GM23338 (cell line): ENCODE data around the gene BAIAP2. TPM values are rescaled to one million over a fixed set of nuclear protein-coding genes. Genes with fewer than 3 reads are reported as not detected.
A peak's percentile ranks its signal among the peaks of the same experiment; 100 is the strongest.

Source experiments
- ATAC-seq: fragments of 200-7000 bp; cut with Tn5 transposase; 3 replicates; pipeline ENCODE4 v1.9.1; 2020
- DNase-seq: peaks from one replicate; pipeline ENCODE4 v3.0.0-alpha.2; 2015; ENCODE audit warnings: low spot score
- H2AFZ ChIP-seq: fragments of 200-600 bp; sonication (generic); 2 replicates; pipeline ENCODE4 v1.8.0; 2016; ENCODE audit warnings: antibody characterized with exemption, mild to moderate bottlenecking, moderate library complexity
- H3F3A ChIP-seq: fragments of 200-600 bp; sonication (generic); replicated peaks from 2 replicates; pipeline ENCODE4 v1.8.0; 2017; ENCODE audit warnings: antibody characterized with exemption, mixed run types, low read depth
- H3K27ac ChIP-seq: fragments of 200-600 bp; sonication (generic); 2 replicates; pipeline ENCODE4 v1.6.1; 2016; ENCODE audit warnings: low read depth
- H3K27me3 ChIP-seq: fragments of 200-600 bp; sonication (generic); 2 replicates; pipeline ENCODE4 v1.8.0; 2016; ENCODE audit warnings: mild to moderate bottlenecking, mixed run types, moderate library complexity; ENCODE audit not compliant: insufficient read depth
- H3K36me3 ChIP-seq: fragments of 200-600 bp; sonication (generic); 2 replicates; pipeline ENCODE4 v1.8.0; 2016; ENCODE audit warnings: mild to moderate bottlenecking; ENCODE audit not compliant: insufficient read depth
- H3K4me1 ChIP-seq: fragments of 200-600 bp; sonication (generic); 2 replicates; pipeline ENCODE4 v1.8.0; 2016; ENCODE audit warnings: mild to moderate bottlenecking, moderate library complexity; ENCODE audit not compliant: insufficient read depth
- H3K4me2 ChIP-seq: fragments of 200-600 bp; sonication (generic); 2 replicates; pipeline ENCODE4 v1.7.1; 2017; ENCODE audit warnings: mixed run types
- H3K4me3 ChIP-seq: fragments of 200-600 bp; sonication (generic); 2 replicates; pipeline ENCODE4 v1.6.1; 2016; ENCODE audit warnings: mixed run types
- H3K79me2 ChIP-seq: fragments of 200-600 bp; sonication (generic); replicated peaks from 2 replicates; pipeline ENCODE4 v1.8.0; 2017; ENCODE audit warnings: mild to moderate bottlenecking; ENCODE audit not compliant: insufficient read depth
- H3K9me2 ChIP-seq: fragments of 200-600 bp; sonication (generic); 2 replicates; pipeline ENCODE4 v1.8.0; 2017; ENCODE audit not compliant: insufficient read depth
- H4K20me1 ChIP-seq: fragments of 200-600 bp; sonication (generic); replicated peaks from 2 replicates; pipeline ENCODE4 v1.8.0; 2017; ENCODE audit warnings: mild to moderate bottlenecking; ENCODE audit not compliant: insufficient read depth
- H3K27ac Mint-ChIP-seq: 2 replicates; pipeline ENCODE4 v1.8.0; 2020; ENCODE audit warnings: inconsistent platforms, mild to moderate bottlenecking, moderate library complexity, mixed read lengths
- H3K27me3 Mint-ChIP-seq: 3 replicates; pipeline ENCODE4 v1.8.0; 2022; ENCODE audit warnings: low read depth, mild to moderate bottlenecking, moderate library complexity, mixed read lengths, inconsistent platforms; ENCODE audit not compliant: insufficient read depth, poor library complexity
- H3K36me3 Mint-ChIP-seq: 3 replicates; pipeline ENCODE4 v1.8.0; 2021; ENCODE audit warnings: low read depth, mild to moderate bottlenecking, inconsistent platforms, moderate library complexity, mixed read lengths
- H3K4me1 Mint-ChIP-seq: 3 replicates; pipeline ENCODE4 v1.8.0; 2020; ENCODE audit warnings: mild to moderate bottlenecking, inconsistent platforms, mixed read lengths
- H3K4me3 Mint-ChIP-seq: 3 replicates; pipeline ENCODE4 v1.8.0; 2021; ENCODE audit warnings: moderate library complexity, mild to moderate bottlenecking, inconsistent platforms, mixed read lengths
- H3K9me3 Mint-ChIP-seq: 3 replicates; pipeline ENCODE4 v1.8.0; 2020; ENCODE audit warnings: moderate library complexity, mild to moderate bottlenecking, inconsistent platforms, mixed read lengths
- CREB1 ChIP-seq: fragments of 250-450 bp; sonication (Bioruptor Pico); IDR thresholded peaks from 2 replicates; pipeline ENCODE4 v1.5.0; 2020; ENCODE audit warnings: low read depth, mild to moderate bottlenecking, moderate library complexity
- JUNB ChIP-seq: IDR thresholded peaks from one replicate; pipeline ENCODE4 v1.6.1; 2016; ENCODE audit warnings: antibody characterized with exemption; ENCODE audit not compliant: unreplicated experiment
- NANOG ChIP-seq: IDR thresholded peaks from 2 replicates; pipeline ENCODE4 v1.6.1; 2016; ENCODE audit warnings: antibody characterized with exemption, borderline replicate concordance
- POLR2AphosphoS5 ChIP-seq: IDR thresholded peaks from 2 replicates; pipeline ENCODE4 v1.6.1; 2016; ENCODE audit warnings: antibody characterized with exemption, low read depth
- STAT1 ChIP-seq: IDR thresholded peaks from one replicate; pipeline ENCODE4 v1.6.1; 2016; ENCODE audit warnings: antibody characterized with exemption; ENCODE audit not compliant: unreplicated experiment
- ZNF114 ChIP-seq: fragments of 250-450 bp; sonication (Bioruptor Pico); IDR thresholded peaks from 2 replicates; pipeline ENCODE4 v1.5.0; 2020; ENCODE audit warnings: mild to moderate bottlenecking, moderate library complexity
- polyA plus RNA-seq: library from polyadenylated mRNA; unstranded; fragments of >200 nt; fragmentation: Nextera tagmentation; extraction: Ambion mirVana; gene quantifications from 2 replicates; pipeline ENCODE4 v1.2.1, GENCODE V29; 2016
- total RNA-seq: library from RNA; depleted of rRNA; stranded (reverse); fragments of >200 nt; shearing (Covaris generic); gene quantifications from 2 replicates; pipeline ENCODE4 v1.2.3, GENCODE V29; 2014
- TF ChIP-seq, protein P1 (sequence below), 2 experiments: fragments of 200-600 bp in 1 of 2; sonication (generic) in 1 of 2; conservative IDR thresholded peaks; 2 replicates each; pipeline versions ENCODE4 v1.5.1 to v1.6.1; 2016 to 2017; ENCODE audit warnings: antibody characterized with exemption in 2 of 2, low read depth in 2 of 2, mild to moderate bottlenecking in 2 of 2, moderate library complexity in 1 of 2
- TF ChIP-seq, protein P2 (sequence below): IDR thresholded peaks from one replicate; pipeline ENCODE4 v1.6.1; 2018; ENCODE audit warnings: antibody characterized with exemption; ENCODE audit not compliant: unreplicated experiment
- TF ChIP-seq, protein P3 (sequence below): IDR thresholded peaks from 2 replicates; pipeline ENCODE4 v1.6.1; 2016; ENCODE audit warnings: antibody characterized with exemption

BAIAP2 gene
- total and polyA plus RNA-seq, 2 experiments from 2014 or later, result 21.7 to 22.7 TPM

DNA sequence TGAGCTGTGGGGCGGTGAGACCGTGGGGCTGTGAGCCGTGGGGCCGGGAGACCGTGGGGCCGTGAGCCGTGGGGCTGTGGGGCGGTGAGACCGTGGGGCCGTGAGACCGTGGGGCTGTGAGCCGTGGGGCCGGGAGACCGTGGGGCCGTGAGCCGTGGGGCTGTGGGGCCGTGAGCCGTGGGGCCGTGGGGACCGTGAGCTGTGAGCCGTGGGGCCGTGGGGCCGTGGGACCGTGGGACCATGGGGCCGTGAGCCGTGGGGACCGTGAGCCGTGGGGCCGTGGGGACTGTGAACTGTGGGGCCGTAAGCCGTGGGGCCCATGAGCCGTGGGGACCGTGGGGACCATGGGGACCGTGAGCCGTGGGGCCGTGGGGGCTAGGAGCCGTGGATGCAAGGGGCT lies 105.7 kb downstream of the BAIAP2 start:
- Mint-ChIP-seq H3K4me1 (no peaks in the 10 kb centered on the region), H3K9me3 (peaks cover 18% of the 10 kb centered on the region), H3K36me3 (no peaks in the 10 kb centered on the region; the same call in 2 of the 3 replicates), H3K4me3 (no peak overlapping the region), H3K27ac (no peak overlapping the region), H3K27me3 (peaks cover 25% of the 10 kb centered on the region)
- Histone ChIP-seq H3K27ac (no peak overlapping the region), H3K4me3 (no peak overlapping the region), H3F3A (peaks cover 16% of the 10 kb centered on the region), H4K20me1 (no peaks in the 10 kb centered on the region), H3K79me2 (no peaks in the 10 kb centered on the region), H3K4me1 (no peaks in the 10 kb centered on the region), H3K36me3 (no peaks in the 10 kb centered on the region), H2AFZ (no peak overlapping the region), H3K4me2 (no peak overlapping the region), H3K9me2 (no peaks in the 10 kb centered on the region), H3K27me3 (no peaks in the 10 kb centered on the region)
- ATAC-seq, result no peak
- DNase-seq, result no peak
- no peak for TF ChIP-seq JUNB

DNA sequence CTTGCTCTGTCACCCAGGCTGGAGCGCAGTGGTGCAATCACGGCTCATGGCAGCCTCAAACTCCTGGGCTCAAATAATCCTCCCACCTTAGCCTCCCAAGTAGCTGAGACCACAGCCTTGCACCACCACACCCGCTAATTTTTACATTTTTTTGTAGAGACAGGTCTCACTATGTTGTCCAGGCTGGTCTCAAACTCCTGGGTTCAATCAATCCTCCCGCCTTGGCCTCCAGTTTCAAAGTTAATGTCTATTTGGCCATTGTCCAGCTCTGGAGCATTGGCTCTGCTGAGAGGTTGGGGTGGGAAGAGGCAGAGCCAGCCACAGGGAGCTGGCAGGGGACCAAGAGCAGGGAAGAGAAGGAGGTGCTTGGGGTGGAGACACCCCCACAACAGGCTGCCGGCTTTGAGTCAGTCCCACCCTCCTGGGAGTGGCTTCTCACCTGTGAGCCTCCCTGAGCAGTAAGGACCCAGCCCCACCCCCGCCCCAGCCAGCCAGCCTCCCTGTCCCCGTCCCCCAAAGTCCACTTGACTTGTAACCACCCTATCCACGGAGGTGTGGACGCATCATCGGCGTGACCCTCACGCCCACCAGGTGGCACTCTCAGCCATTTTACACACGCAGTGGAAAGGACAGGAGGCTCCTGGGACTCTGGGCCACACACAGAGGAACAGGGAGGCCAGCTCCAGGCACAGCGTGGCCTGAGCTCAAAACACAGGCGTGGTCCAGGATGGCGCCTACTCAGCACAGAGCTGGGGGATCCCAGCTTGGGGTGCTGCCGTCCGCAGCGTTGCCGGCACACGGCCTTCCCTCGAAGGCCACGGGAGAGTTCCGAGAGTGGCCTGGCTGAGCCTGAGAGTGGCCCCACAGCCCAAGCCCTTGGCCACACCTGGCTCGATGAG lies 107.6 kb downstream of the BAIAP2 start:
- Histone ChIP-seq H2AFZ (peak overlapping the region; percentile 52; the same call in 1 of the 2 replicates), H3K4me2 (no peak overlapping the region), H3K27me3 (no peaks in the 10 kb centered on the region), H3K36me3 (no peaks in the 10 kb centered on the region), H3K27ac (no peak overlapping the region), H3K4me1 (no peaks in the 10 kb centered on the region), H4K20me1 (no peaks in the 10 kb centered on the region), H3K79me2 (no peaks in the 10 kb centered on the region), H3K4me3 (no peak overlapping the region), H3K9me2 (no peaks in the 10 kb centered on the region), H3F3A (peaks cover 14% of the 10 kb centered on the region)
- no peak overlapping the region for H3K4me3 Mint-ChIP-seq
- H3K36me3 Mint-ChIP-seq, result no peaks in the 10 kb centered on the region; the same call in 2 of the 3 replicates
- H3K27ac Mint-ChIP-seq, result no peak overlapping the region
- H3K4me1 Mint-ChIP-seq, result no peaks in the 10 kb centered on the region
- peaks cover 19% of the 10 kb centered on the region for H3K9me3 Mint-ChIP-seq
- H3K27me3 Mint-ChIP-seq, result peaks cover 29% of the 10 kb centered on the region
- no peak for TF ChIP-seq JUNB
- TF ChIP-seq, protein P1, sequence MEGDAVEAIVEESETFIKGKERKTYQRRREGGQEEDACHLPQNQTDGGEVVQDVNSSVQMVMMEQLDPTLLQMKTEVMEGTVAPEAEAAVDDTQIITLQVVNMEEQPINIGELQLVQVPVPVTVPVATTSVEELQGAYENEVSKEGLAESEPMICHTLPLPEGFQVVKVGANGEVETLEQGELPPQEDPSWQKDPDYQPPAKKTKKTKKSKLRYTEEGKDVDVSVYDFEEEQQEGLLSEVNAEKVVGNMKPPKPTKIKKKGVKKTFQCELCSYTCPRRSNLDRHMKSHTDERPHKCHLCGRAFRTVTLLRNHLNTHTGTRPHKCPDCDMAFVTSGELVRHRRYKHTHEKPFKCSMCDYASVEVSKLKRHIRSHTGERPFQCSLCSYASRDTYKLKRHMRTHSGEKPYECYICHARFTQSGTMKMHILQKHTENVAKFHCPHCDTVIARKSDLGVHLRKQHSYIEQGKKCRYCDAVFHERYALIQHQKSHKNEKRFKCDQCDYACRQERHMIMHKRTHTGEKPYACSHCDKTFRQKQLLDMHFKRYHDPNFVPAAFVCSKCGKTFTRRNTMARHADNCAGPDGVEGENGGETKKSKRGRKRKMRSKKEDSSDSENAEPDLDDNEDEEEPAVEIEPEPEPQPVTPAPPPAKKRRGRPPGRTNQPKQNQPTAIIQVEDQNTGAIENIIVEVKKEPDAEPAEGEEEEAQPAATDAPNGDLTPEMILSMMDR (conservative IDR thresholded peaks at IDR 0.05; ENCODE audit: low read depth in 2 of 2), result peak; percentile 58 to 84
- ATAC-seq (peak; percentile 87), DNase-seq (peak; percentile 86)

DNA sequence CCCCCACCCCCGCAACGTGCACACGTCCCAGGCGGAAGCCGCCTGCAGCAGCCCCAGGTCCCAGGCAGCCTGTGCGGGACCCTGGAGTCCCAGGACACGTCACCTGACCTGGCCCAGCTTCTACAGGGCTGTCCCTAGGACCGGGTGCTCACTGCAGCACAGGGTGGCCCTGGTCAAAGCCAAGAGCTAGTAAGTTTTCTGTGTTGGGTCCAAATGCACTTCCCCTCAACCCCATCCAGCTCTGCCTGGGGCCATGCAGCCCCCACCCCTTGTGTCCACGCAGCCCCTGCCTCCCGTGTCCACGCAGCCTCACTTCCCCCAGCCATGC lies 108.2 kb downstream of the BAIAP2 start:
- Histone ChIP-seq H3K27ac (no peak overlapping the region), H3K79me2 (no peaks in the 10 kb centered on the region), H3F3A (peaks cover 8% of the 10 kb centered on the region), H3K4me3 (no peak overlapping the region), H3K27me3 (no peaks in the 10 kb centered on the region), H3K9me2 (no peaks in the 10 kb centered on the region), H2AFZ (peak overlapping the region; percentile 52; the same call in 1 of the 2 replicates), H4K20me1 (no peaks in the 10 kb centered on the region), H3K4me1 (no peaks in the 10 kb centered on the region), H3K4me2 (no peak overlapping the region), H3K36me3 (no peaks in the 10 kb centered on the region)
- Mint-ChIP-seq H3K27me3 (peaks cover 25% of the 10 kb centered on the region), H3K4me3 (no peak overlapping the region), H3K27ac (no peak overlapping the region), H3K9me3 (peaks cover 14% of the 10 kb centered on the region), H3K36me3 (no peaks in the 10 kb centered on the region; the same call in 2 of the 3 replicates), H3K4me1 (no peaks in the 10 kb centered on the region)
- ATAC-seq (peak; percentile 52), DNase-seq (no peak)
- TF ChIP-seq STAT1 (no peak), POLR2AphosphoS5 (no peak), NANOG (no peak), JUNB (no peak), CREB1 (CRISPR knock-in tag) (no peak), ZNF114 (CRISPR knock-in tag) (no peak)
- TF ChIP-seq, protein P2, sequence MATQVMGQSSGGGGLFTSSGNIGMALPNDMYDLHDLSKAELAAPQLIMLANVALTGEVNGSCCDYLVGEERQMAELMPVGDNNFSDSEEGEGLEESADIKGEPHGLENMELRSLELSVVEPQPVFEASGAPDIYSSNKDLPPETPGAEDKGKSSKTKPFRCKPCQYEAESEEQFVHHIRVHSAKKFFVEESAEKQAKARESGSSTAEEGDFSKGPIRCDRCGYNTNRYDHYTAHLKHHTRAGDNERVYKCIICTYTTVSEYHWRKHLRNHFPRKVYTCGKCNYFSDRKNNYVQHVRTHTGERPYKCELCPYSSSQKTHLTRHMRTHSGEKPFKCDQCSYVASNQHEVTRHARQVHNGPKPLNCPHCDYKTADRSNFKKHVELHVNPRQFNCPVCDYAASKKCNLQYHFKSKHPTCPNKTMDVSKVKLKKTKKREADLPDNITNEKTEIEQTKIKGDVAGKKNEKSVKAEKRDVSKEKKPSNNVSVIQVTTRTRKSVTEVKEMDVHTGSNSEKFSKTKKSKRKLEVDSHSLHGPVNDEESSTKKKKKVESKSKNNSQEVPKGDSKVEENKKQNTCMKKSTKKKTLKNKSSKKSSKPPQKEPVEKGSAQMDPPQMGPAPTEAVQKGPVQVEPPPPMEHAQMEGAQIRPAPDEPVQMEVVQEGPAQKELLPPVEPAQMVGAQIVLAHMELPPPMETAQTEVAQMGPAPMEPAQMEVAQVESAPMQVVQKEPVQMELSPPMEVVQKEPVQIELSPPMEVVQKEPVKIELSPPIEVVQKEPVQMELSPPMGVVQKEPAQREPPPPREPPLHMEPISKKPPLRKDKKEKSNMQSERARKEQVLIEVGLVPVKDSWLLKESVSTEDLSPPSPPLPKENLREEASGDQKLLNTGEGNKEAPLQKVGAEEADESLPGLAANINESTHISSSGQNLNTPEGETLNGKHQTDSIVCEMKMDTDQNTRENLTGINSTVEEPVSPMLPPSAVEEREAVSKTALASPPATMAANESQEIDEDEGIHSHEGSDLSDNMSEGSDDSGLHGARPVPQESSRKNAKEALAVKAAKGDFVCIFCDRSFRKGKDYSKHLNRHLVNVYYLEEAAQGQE, result no peak
- TF ChIP-seq, protein P1 (conservative IDR thresholded peaks at IDR 0.05; ENCODE audit: low read depth in 2 of 2), result no peak
- TF ChIP-seq, protein P3, sequence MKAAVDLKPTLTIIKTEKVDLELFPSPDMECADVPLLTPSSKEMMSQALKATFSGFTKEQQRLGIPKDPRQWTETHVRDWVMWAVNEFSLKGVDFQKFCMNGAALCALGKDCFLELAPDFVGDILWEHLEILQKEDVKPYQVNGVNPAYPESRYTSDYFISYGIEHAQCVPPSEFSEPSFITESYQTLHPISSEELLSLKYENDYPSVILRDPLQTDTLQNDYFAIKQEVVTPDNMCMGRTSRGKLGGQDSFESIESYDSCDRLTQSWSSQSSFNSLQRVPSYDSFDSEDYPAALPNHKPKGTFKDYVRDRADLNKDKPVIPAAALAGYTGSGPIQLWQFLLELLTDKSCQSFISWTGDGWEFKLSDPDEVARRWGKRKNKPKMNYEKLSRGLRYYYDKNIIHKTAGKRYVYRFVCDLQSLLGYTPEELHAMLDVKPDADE, result no peak
